ENCODE measurements around the gene SHROOM2.
"Not testable (repeated sequence)": the region's sequence is repeated elsewhere in the genome, so short reads cannot be mapped to it uniquely, and the experiment has no call there.

Gene SHROOM2

GRCh38 chrX:9785944-9786797 lies at the start of gene SHROOM2:
Gene SHROOM2, plus strand, starts transcription at chrX:9786429. Its CDS starts 117 bp downstream, at chrX:9786546.
- DNase-seq (ENCODE audit: low read depth in 3 of 3, low spot score in 1 of 3): no peak

- DNase-seq (ENCODE audit: low read depth in 3 of 3, low spot score in 1 of 3): no peak
These were observed 48.9 kb upstream of the SHROOM2 start for GRCh38 chrX:9737363-9737762.

GRCh38 chrX:9738151-9738550 lies 48.1 kb upstream of the SHROOM2 start:
- DNase-seq (ENCODE audit: low read depth in 3 of 3, low spot score in 1 of 3): no peak

GRCh38 chrX:9739130-9739529 lies 47.1 kb upstream of the SHROOM2 start:
- DNase-seq (ENCODE audit: low read depth in 3 of 3, low spot score in 1 of 3): no peak

GRCh38 chrX:9745417-9746115 lies 40.7 kb upstream of the SHROOM2 start:
- DNase-seq (ENCODE audit: low read depth in 3 of 3, low spot score in 1 of 3): no peak

GRCh38 chrX:9746148-9746888 lies 39.9 kb upstream of the SHROOM2 start:
- no peak for DNase-seq (ENCODE audit: low read depth in 3 of 3, low spot score in 1 of 3)

GRCh38 chrX:9747644-9748043 lies 38.6 kb upstream of the SHROOM2 start:
- DNase-seq (ENCODE audit: low read depth in 3 of 3, low spot score in 1 of 3): no peak

GRCh38 chrX:9749146-9749692 lies 37.0 kb upstream of the SHROOM2 start:
- no peak for DNase-seq (ENCODE audit: low read depth in 3 of 3, low spot score in 1 of 3)

- DNase-seq (ENCODE audit: low read depth in 3 of 3, low spot score in 1 of 3): no peak
These were observed 28.9 kb upstream of the SHROOM2 start for GRCh38 chrX:9757366-9757765.

- no peak for DNase-seq (ENCODE audit: low read depth in 3 of 3, low spot score in 1 of 3)
These were observed 28.1 kb upstream of the SHROOM2 start for GRCh38 chrX:9758021-9758638.

- no peak for DNase-seq (ENCODE audit: low read depth in 3 of 3, low spot score in 1 of 3)
These were observed 26.9 kb upstream of the SHROOM2 start for GRCh38 chrX:9759337-9759736.

GRCh38 chrX:9765072-9765736 lies 21.0 kb upstream of the SHROOM2 start:
- DNase-seq (ENCODE audit: low read depth in 3 of 3, low spot score in 1 of 3): no peak

GRCh38 chrX:9765737-9766097 lies 20.5 kb upstream of the SHROOM2 start, which contains the start of gene GPR143:
Gene GPR143, minus strand, starts transcription at chrX:9765847. Its CDS starts 30 bp downstream, at chrX:9765817.
- DNase-seq (ENCODE audit: low read depth in 3 of 3, low spot score in 1 of 3): no peak

- no peak for DNase-seq (ENCODE audit: low read depth in 3 of 3, low spot score in 1 of 3)
These were observed 18.9 kb upstream of the SHROOM2 start for GRCh38 chrX:9767375-9767774.

GRCh38 chrX:9768321-9768839 lies 17.8 kb upstream of the SHROOM2 start:
- not testable (repeated sequence) for DNase-seq (ENCODE audit: low read depth in 3 of 3, low spot score in 1 of 3)

GRCh38 chrX:9770319-9770718 lies 15.9 kb upstream of the SHROOM2 start:
- no peak for DNase-seq (ENCODE audit: low read depth in 3 of 3, low spot score in 1 of 3)

GRCh38 chrX:9772943-9773342 lies 13.3 kb upstream of the SHROOM2 start:
- no peak for DNase-seq (ENCODE audit: low read depth in 3 of 3, low spot score in 1 of 3)

- no peak for DNase-seq (ENCODE audit: low read depth in 3 of 3, low spot score in 1 of 3)
These were observed 10.3 kb upstream of the SHROOM2 start for GRCh38 chrX:9775930-9776329.

GRCh38 chrX:9781941-9782340 lies 4.3 kb upstream of the SHROOM2 start:
- no peak for DNase-seq (ENCODE audit: low read depth in 3 of 3, low spot score in 1 of 3)

- DNase-seq (ENCODE audit: low read depth in 3 of 3, low spot score in 1 of 3): no peak
These were observed 1.9 kb upstream of the SHROOM2 start for GRCh38 chrX:9784332-9784731.
